K562 (cell line): ENCODE measurements around the gene PTGES3. TPM values are rescaled to one million over a fixed set of nuclear protein-coding genes. Genes with fewer than 3 reads are reported as not detected.

Source experiments
- CREM ChIP-seq: IDR thresholded peaks from 2 replicates; pipeline ENCODE4 v1.6.1; 2014; ENCODE audit warnings: antibody characterized with exemption, low read depth
- MIER1 ChIP-seq: fragments of 450-650 bp; IDR thresholded peaks from 2 replicates; pipeline ENCODE4 v1.6.1; 2016; ENCODE audit warnings: antibody characterized with exemption, mild to moderate bottlenecking, low read depth
- MNT ChIP-seq, 2 experiments: fragments of 450-650 bp; conservative IDR thresholded peaks; 2 replicates each; pipeline ENCODE4 v1.6.1; 2017; ENCODE audit warnings: mild to moderate bottlenecking in 2 of 2, moderate library complexity in 2 of 2
- RCOR1 ChIP-seq, 2 experiments: IDR thresholded peaks; 2 replicates each; pipeline ENCODE4 v1.6.1; 2012; ENCODE audit warnings: low read depth in 2 of 2, low read length in 2 of 2, borderline replicate concordance in 1 of 2, improper control_type of control experiment in 1 of 2
- RFX7 ChIP-seq: fragments of 250-450 bp; sonication (Bioruptor Pico); IDR thresholded peaks from 2 replicates; pipeline ENCODE4 v1.5.1; 2021; ENCODE audit warnings: mild to moderate bottlenecking
- TFAP4 ChIP-seq: sonication (generic); formaldehyde crosslinking; IDR thresholded peaks from 2 replicates; pipeline ENCODE4 v1.8.0; 2022; ENCODE audit warnings: missing genetic modification reagents, mild to moderate bottlenecking, moderate library complexity, borderline replicate concordance
- ZEB2 ChIP-seq: fragments of 450-650 bp; IDR thresholded peaks from 2 replicates; pipeline ENCODE4 v1.6.1; 2016
- polyA plus RNA-seq, 8 experiments: library from polyadenylated mRNA; depleted of rRNA in 4 of 8; stranded (reverse) in 5 of 8; unstranded in 3 of 8; fragments of >200 nt; fragmentation: Nextera tagmentation in 2 of 8; fragmentation: Illumina TruSeq in 1 of 8; extraction: Ambion mirVana in 2 of 8; extraction: Trizol in 1 of 8; gene quantifications; 2 replicates each; pipeline versions ENCODE4 v1.2.1 to v1.2.3, GENCODE V29; 2011 to 2014; ENCODE audit warnings: inconsistent platforms in 1 of 8, missing spikeins in 1 of 8
- total RNA-seq, 7 experiments: library from RNA; depleted of rRNA in 6 of 7; stranded (reverse); fragments of >200 nt in 6 of 7; fragmentation: Illumina TruSeq in 2 of 7; extraction: Trizol in 2 of 7; gene quantifications; 2 replicates each; pipeline versions ENCODE4 v1.2.1 to v1.2.3, GENCODE V29; 2011 to 2021; ENCODE audit warnings: low replicate concordance in 1 of 7
- TF ChIP-seq, protein P1 (sequence below): fragments of 450-650 bp; IDR thresholded peaks from 2 replicates; pipeline ENCODE4 v1.7.1; 2018; ENCODE audit warnings: mild to moderate bottlenecking, low read depth; ENCODE audit not compliant: partially characterized antibody
- TF ChIP-seq, protein P2 (sequence below): sonication (generic); formaldehyde crosslinking; IDR thresholded peaks from 2 replicates; pipeline ENCODE4 v1.8.0; 2022; ENCODE audit warnings: mild to moderate bottlenecking, missing genetic modification reagents
- TF ChIP-seq, protein P3 (sequence below): fragments of 450-650 bp; IDR thresholded peaks from 2 replicates; pipeline ENCODE4 v1.6.1; 2018; ENCODE audit not compliant: partially characterized antibody

PTGES3 gene
- total and polyA plus RNA-seq, 9 of the 15 experiments (the other 6 are each of a cell fraction or from before 2014, with no cell fraction given), result 163 to 501 (median 213) TPM

GRCh38 chr12:56634242-56634836, 53.7 kb downstream of the PTGES3 start (continued):
- 0 out of 4 replicates have a peak, but pooled peaks of 1 of the 2 experiments have one; percentile 24 for TF ChIP-seq MNT (conservative IDR thresholded peaks at IDR 0.05)
- TF ChIP-seq TFAP4 (CRISPR knock-in tag), result peak; percentile 40
- TF ChIP-seq, protein P1, sequence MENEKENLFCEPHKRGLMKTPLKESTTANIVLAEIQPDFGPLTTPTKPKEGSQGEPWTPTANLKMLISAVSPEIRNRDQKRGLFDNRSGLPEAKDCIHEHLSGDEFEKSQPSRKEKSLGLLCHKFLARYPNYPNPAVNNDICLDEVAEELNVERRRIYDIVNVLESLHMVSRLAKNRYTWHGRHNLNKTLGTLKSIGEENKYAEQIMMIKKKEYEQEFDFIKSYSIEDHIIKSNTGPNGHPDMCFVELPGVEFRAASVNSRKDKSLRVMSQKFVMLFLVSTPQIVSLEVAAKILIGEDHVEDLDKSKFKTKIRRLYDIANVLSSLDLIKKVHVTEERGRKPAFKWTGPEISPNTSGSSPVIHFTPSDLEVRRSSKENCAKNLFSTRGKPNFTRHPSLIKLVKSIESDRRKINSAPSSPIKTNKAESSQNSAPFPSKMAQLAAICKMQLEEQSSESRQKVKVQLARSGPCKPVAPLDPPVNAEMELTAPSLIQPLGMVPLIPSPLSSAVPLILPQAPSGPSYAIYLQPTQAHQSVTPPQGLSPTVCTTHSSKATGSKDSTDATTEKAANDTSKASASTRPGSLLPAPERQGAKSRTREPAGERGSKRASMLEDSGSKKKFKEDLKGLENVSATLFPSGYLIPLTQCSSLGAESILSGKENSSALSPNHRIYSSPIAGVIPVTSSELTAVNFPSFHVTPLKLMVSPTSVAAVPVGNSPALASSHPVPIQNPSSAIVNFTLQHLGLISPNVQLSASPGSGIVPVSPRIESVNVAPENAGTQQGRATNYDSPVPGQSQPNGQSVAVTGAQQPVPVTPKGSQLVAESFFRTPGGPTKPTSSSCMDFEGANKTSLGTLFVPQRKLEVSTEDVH, result peak; percentile 35
- peak; percentile 51; the same call in 1 of the 2 replicates for TF ChIP-seq ZEB2
- TF ChIP-seq RFX7, result no peak
- TF ChIP-seq, protein P2, sequence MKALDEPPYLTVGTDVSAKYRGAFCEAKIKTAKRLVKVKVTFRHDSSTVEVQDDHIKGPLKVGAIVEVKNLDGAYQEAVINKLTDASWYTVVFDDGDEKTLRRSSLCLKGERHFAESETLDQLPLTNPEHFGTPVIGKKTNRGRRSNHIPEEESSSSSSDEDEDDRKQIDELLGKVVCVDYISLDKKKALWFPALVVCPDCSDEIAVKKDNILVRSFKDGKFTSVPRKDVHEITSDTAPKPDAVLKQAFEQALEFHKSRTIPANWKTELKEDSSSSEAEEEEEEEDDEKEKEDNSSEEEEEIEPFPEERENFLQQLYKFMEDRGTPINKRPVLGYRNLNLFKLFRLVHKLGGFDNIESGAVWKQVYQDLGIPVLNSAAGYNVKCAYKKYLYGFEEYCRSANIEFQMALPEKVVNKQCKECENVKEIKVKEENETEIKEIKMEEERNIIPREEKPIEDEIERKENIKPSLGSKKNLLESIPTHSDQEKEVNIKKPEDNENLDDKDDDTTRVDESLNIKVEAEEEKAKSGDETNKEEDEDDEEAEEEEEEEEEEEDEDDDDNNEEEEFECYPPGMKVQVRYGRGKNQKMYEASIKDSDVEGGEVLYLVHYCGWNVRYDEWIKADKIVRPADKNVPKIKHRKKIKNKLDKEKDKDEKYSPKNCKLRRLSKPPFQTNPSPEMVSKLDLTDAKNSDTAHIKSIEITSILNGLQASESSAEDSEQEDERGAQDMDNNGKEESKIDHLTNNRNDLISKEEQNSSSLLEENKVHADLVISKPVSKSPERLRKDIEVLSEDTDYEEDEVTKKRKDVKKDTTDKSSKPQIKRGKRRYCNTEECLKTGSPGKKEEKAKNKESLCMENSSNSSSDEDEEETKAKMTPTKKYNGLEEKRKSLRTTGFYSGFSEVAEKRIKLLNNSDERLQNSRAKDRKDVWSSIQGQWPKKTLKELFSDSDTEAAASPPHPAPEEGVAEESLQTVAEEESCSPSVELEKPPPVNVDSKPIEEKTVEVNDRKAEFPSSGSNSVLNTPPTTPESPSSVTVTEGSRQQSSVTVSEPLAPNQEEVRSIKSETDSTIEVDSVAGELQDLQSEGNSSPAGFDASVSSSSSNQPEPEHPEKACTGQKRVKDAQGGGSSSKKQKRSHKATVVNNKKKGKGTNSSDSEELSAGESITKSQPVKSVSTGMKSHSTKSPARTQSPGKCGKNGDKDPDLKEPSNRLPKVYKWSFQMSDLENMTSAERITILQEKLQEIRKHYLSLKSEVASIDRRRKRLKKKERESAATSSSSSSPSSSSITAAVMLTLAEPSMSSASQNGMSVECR (CRISPR knock-in tag), result peak; percentile 46; the same call in 1 of the 2 replicates
- TF ChIP-seq, protein P3, sequence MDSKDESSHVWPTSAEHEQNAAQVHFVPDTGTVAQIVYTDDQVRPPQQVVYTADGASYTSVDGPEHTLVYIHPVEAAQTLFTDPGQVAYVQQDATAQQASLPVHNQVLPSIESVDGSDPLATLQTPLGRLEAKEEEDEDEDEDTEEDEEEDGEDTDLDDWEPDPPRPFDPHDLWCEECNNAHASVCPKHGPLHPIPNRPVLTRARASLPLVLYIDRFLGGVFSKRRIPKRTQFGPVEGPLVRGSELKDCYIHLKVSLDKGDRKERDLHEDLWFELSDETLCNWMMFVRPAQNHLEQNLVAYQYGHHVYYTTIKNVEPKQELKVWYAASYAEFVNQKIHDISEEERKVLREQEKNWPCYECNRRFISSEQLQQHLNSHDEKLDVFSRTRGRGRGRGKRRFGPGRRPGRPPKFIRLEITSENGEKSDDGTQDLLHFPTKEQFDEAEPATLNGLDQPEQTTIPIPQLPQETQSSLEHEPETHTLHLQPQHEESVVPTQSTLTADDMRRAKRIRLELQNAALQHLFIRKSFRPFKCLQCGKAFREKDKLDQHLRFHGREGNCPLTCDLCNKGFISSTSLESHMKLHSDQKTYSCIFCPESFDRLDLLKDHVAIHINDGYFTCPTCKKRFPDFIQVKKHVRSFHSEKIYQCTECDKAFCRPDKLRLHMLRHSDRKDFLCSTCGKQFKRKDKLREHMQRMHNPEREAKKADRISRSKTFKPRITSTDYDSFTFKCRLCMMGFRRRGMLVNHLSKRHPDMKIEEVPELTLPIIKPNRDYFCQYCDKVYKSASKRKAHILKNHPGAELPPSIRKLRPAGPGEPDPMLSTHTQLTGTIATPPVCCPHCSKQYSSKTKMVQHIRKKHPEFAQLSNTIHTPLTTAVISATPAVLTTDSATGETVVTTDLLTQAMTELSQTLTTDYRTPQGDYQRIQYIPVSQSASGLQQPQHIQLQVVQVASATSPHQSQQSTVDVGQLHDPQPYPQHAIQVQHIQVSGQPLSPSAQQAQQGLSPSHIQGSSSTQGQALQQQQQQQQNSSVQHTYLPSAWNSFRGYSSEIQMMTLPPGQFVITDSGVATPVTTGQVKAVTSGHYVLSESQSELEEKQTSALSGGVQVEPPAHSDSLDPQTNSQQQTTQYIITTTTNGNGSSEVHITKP, result peak; percentile 35
- 0 out of 4 replicates have a peak, but pooled peaks of 1 of the 2 experiments have one; percentile 3 for TF ChIP-seq RCOR1 (IDR thresholded peaks at IDR 0.05; ENCODE audit: borderline replicate concordance in 1 of 2, low read depth in 2 of 2, low read length in 2 of 2)
- TF ChIP-seq CREM, result peak; percentile 8; the same call in 1 of the 2 replicates
- TF ChIP-seq MIER1, result peak; percentile 29; the same call in 1 of the 2 replicates
